Gastroesophageal sphincter (tissue), 4 donors: ENCODE measurements around the gene IGSF9. TPM values are rescaled to one million over a fixed set of nuclear protein-coding genes. Genes with fewer than 3 reads are reported as not detected.

Experiments used
- ATAC-seq: fragments of 150-250 bp; one replicate; pipeline ENCODE4 v1.9.1; 2016; ENCODE audit warnings: mild to moderate bottlenecking, moderate library complexity
- H3K27ac ChIP-seq, 4 donors: fragments of 200-600 bp; sonication (generic) in 3 of 4; 1 replicate in 3 of 4; 2 replicates in 1 of 4; pipeline ENCODE4 v1.5.1; 2016 to 2019
- H3K27me3 ChIP-seq: fragments of 200-600 bp; sonication (generic); one replicate; pipeline ENCODE4 v1.5.1; 2019
- H3K36me3 ChIP-seq, 2 donors: fragments of 200-600 bp; sonication (generic); one replicate each; pipeline ENCODE4 v1.5.1; 2019; ENCODE audit warnings: control low read depth in 1 of 2
- H3K4me1 ChIP-seq, 3 donors: fragments of 200-600 bp; sonication (generic); 1 replicate in 2 of 3; 2 replicates in 1 of 3; pipeline ENCODE4 v1.5.1; 2016 to 2019; ENCODE audit warnings: control low read depth in 2 of 3
- H3K4me3 ChIP-seq, 2 donors: fragments of 200-600 bp; sonication (generic); one replicate each; pipeline ENCODE4 v1.5.1; 2019; ENCODE audit warnings: mild to moderate bottlenecking in 1 of 2, moderate library complexity in 1 of 2
- H3K9me3 ChIP-seq, 3 donors: fragments of 200-600 bp; sonication (generic); one replicate each; pipeline ENCODE4 v1.5.1; 2017 to 2019; ENCODE audit warnings: control low read depth in 2 of 3
- CTCF ChIP-seq, 4 experiments: fragments of 200-600 bp in 2 of 4; fragments of 450-650 bp in 2 of 4; sonication (generic) in 1 of 4; IDR thresholded peaks; one replicate each; pipeline ENCODE4 v1.5.1; 2017 to 2019; ENCODE audit warnings: antibody characterized with exemption in 4 of 4, mild to moderate bottlenecking in 2 of 4, moderate library complexity in 2 of 4
- EP300 ChIP-seq: sonication (generic); formaldehyde crosslinking; IDR thresholded peaks from one replicate; pipeline ENCODE4 v1.6.1; 2017; ENCODE audit warnings: antibody characterized with exemption, mild to moderate bottlenecking
- POLR2A ChIP-seq, 2 donors: fragments of 450-650 bp; IDR thresholded peaks; one replicate each; pipeline ENCODE4 v1.6.1; 2017; ENCODE audit warnings: antibody characterized with exemption in 2 of 2, mild to moderate bottlenecking in 2 of 2, moderate library complexity in 1 of 2
- POLR2AphosphoS5 ChIP-seq: sonication (generic); formaldehyde crosslinking; IDR thresholded peaks from one replicate; pipeline ENCODE4 v1.6.1; 2017; ENCODE audit warnings: antibody characterized with exemption
- WGBS, 2 donors: methylation state at CpG; one replicate each; pipeline ENCODE4 v1.1.5; 2018; ENCODE audit warnings: low coverage in 1 of 2; 5-methylcytosine and 5-hydroxymethylcytosine counted together
- total RNA-seq, 4 donors: library from RNA; depleted of rRNA; stranded (reverse); fragments of >200 nt; gene quantifications; one replicate each; pipeline ENCODE4 v1.1.0, GENCODE V29; 2016

IGSF9 gene
- total RNA-seq, 4 donors from 2014 or later: 0.35 to 0.62 TPM; not detected in 2

DNA sequence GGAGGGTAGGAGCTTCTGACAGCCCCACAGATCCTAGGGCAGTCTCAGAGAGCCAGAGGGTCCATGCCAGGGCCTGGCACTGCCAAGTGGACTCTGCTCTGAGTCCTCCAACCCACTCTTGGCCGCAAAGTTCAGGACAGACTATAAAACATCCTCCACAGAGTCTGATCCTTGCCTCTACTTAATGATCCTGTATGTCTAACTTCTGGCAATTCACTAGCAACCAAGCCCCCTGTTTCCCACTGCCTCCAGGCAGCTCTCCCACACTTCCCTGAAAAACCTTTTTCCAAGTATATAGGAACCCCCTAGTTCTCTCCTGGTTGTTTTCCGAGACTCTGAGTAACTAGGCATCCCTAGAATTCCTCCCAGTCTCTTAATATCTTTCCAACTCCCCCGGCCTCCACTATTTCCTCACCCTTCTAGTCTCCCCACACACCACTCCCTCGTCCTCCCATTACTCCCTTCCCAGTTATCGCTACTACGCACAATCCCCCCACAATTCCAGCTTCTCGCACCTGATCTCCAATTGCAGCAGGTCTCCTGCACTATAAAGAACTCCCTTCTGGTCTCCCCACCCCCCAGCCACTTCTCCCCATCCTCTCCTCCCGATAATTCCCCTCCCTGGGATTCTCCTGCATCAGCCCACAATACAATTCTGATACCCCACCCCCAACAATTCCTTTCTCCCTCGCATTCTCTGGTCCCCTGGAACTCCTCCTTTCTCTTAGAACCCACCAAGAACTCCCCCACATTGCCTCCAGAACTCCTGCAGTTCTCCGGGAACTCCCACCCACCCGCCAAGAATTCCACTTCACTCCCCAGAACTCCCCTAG, 574 bp downstream of the IGSF9 start:
- Histone ChIP-seq H3K4me3 (peak overlapping the region; percentile 22 to 50), H3K4me1 (peaks cover 3 to 16% (median 5%) of the 10 kb centered on the region in 3 donors), H3K9me3 (no peaks in the 10 kb centered on the region), H3K27ac (no peak overlapping the region), H3K27me3 (peaks cover 50% of the 10 kb centered on the region), H3K36me3 (no peaks in the 10 kb centered on the region)
- WGBS, 2 donors: 29% methylated on average over 8 to 11 of the region's 11 CpGs
- TF ChIP-seq POLR2A (IDR thresholded peaks at IDR 0.05) (no peak), POLR2AphosphoS5 (no peak), EP300 (no peak), CTCF (IDR thresholded peaks at IDR 0.05) (no peak)
- ATAC-seq: no peak

- Histone ChIP-seq H3K27ac (no peak overlapping the region), H3K4me1 (peaks cover 3 to 16% (median 5%) of the 10 kb centered on the region in 3 donors), H3K27me3 (peaks cover 50% of the 10 kb centered on the region), H3K9me3 (no peaks in the 10 kb centered on the region), H3K4me3 (no peak overlapping the region), H3K36me3 (no peaks in the 10 kb centered on the region)
- 91% methylated on average over 3 of the region's 9 CpGs; no CpG with 5 or more reads in 1 of the 2 donors for WGBS, 2 donors
- no peak for ATAC-seq
- no peak for TF ChIP-seq POLR2AphosphoS5
- TF ChIP-seq CTCF (IDR thresholded peaks at IDR 0.05): no peak
- no peak for TF ChIP-seq POLR2A (IDR thresholded peaks at IDR 0.05)
- TF ChIP-seq EP300: no peak
Measured at GRCh38 chr1:159943908-159944622, 1.3 kb downstream of the IGSF9 start.

GRCh38 chr1:159943278-159943640, 2.2 kb downstream of the IGSF9 start:
- Histone ChIP-seq H3K4me1 (peaks cover 3 to 16% (median 5%) of the 10 kb centered on the region in 3 donors), H3K9me3 (no peaks in the 10 kb centered on the region), H3K27me3 (peaks cover 52% of the 10 kb centered on the region), H3K27ac (no peak overlapping the region), H3K36me3 (no peaks in the 10 kb centered on the region), H3K4me3 (no peak overlapping the region)
- TF ChIP-seq EP300 (no peak), CTCF (IDR thresholded peaks at IDR 0.05) (no peak), POLR2AphosphoS5 (no peak), POLR2A (IDR thresholded peaks at IDR 0.05) (no peak)
- WGBS, 2 donors: no CpG with 5 or more reads among the region's 5 CpGs
- ATAC-seq: no peak

DNA sequence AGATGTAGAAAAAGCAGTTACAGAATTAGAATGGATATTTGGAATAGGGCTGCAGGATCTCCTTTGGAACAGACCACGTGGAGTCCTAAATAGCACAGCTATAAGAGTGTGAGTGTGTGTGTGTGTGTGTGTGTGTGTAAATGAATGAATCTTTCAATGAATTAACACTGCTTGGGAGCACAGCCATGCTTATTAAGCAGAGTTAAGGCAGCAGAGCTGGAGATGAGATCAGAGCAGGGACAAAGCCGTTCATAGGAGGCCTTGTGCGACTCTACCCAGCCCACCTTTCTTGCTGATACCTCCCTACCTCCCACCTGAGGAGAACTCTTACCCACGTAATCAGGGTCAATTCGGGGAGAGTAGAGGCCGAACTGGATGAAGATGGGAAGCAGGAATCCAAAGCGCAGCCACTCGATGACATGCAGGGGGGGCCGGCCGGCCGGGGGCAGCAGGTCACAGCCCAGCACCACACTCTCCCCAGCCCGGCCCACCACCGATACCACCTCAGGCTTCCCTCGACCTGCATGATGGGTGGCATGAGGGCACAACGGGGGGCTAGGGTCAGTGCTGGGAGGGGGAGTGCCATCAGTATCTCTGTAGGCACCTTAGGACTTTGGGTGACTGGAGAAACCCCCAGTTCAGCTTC, 2.7 kb downstream of the IGSF9 start:
- no peaks in the 10 kb centered on the region for H3K36me3 ChIP-seq
- ATAC-seq: no peak
- H3K4me1 ChIP-seq: peaks cover 3 to 16% (median 5%) of the 10 kb centered on the region in 3 donors
- WGBS, 2 donors: 49 to 83% methylated on average over 2 to 5 of the region's 15 CpGs
- no peak overlapping the region for H3K4me3 ChIP-seq
- no peak for TF ChIP-seq EP300
- peaks cover 57% of the 10 kb centered on the region for H3K27me3 ChIP-seq
- H3K9me3 ChIP-seq: no peaks in the 10 kb centered on the region
- no peak overlapping the region for H3K27ac ChIP-seq
